ENCODE results near the gene PRM1. TPM values are rescaled to one million over a fixed set of nuclear protein-coding genes. Genes with fewer than 3 reads are reported as not detected.

Gene PRM1
- total RNA-seq, 4 donors from 2014 or later: not detected

GRCh38 chr16:11309895-11310633, 28.9 kb upstream of the PRM1 start:
- Histone ChIP-seq H3K36me3 (no peaks in the 10 kb centered on the region), H3K4me3 (no peak overlapping the region), H3K27me3 (no peaks in the 10 kb centered on the region), H3K4me1 (peaks cover 0 to 22% (median 11%) of the 10 kb centered on the region in 3 donors), H3K27ac (peak overlapping the region in 1 of 4 donors; percentile 61), H3K9me3 (no peaks in the 10 kb centered on the region)
- peak; percentile 29 for DNase-seq
- WGBS, 2 donors: 70 to 77% methylated on average over 9 of the region's 9 CpGs
- intact Hi-C loops (cut with DNase I): no loop called here
- TF ChIP-seq CTCF (IDR thresholded peaks at IDR 0.05): no peak
- no peak for TF ChIP-seq POLR2A (IDR thresholded peaks at IDR 0.05)

- H3K4me1 ChIP-seq: peaks cover 0 to 22% (median 13%) of the 10 kb centered on the region in 3 donors
- H3K27ac ChIP-seq: no peak overlapping the region
- no peaks in the 10 kb centered on the region for H3K36me3 ChIP-seq
- TF ChIP-seq CTCF (IDR thresholded peaks at IDR 0.05) (no peak), POLR2A (IDR thresholded peaks at IDR 0.05) (no peak)
- no peak for DNase-seq
- intact Hi-C loops (cut with DNase I): no loop called here
- no peaks in the 10 kb centered on the region for H3K9me3 ChIP-seq
- no peak overlapping the region for H3K4me3 ChIP-seq
- no peaks in the 10 kb centered on the region for H3K27me3 ChIP-seq
- 33 to 60% methylated on average over 1 to 3 of the region's 15 CpGs for WGBS, 2 donors
Measured at GRCh38 chr16:11308493-11309283, 27.6 kb upstream of the PRM1 start.

GRCh38 chr16:11307639-11308492, 26.7 kb upstream of the PRM1 start:
- 79 to 80% methylated on average over 12 to 15 of the region's 21 CpGs for WGBS, 2 donors
- no peak for TF ChIP-seq CTCF (IDR thresholded peaks at IDR 0.05)
- no peak for TF ChIP-seq POLR2A (IDR thresholded peaks at IDR 0.05)
- DNase-seq: no peak
- Histone ChIP-seq H3K4me1 (peaks cover 0 to 26% (median 18%) of the 10 kb centered on the region in 3 donors), H3K9me3 (no peaks in the 10 kb centered on the region), H3K36me3 (no peaks in the 10 kb centered on the region), H3K27me3 (no peaks in the 10 kb centered on the region), H3K27ac (no peak overlapping the region), H3K4me3 (no peak overlapping the region)
- intact Hi-C loops (cut with DNase I): no loop called here

DNA sequence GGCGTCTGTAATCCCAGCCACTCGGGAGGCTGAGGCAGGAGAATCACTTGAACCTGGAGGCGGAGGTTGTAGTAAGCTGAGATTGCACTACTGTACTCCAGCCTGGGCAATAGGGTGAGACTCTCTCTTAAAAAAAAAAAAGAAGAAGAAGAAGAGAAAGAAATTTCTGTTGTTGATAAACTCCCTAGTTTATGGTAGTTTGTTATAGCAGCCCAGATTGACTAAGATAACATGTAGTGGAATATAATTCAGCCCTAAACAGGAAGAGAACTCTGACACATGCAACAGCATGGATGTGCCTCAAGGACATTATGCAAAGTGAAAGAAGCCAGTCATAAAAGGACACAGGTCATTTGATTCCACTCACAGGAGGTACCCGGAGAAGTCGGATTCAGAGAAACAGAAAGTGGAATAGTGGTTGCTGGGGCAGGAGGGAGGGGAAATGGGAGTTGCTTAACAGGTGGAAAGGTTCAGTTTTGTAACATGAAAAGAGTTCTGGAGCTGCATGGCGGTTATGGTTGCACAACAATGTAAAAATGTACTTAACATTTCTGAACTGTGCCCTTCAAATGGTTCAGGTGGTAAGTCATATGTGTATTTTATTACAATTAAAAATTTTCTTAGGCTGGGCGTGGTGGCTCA, 26.0 kb upstream of the PRM1 start:
- Histone ChIP-seq H3K9me3 (no peaks in the 10 kb centered on the region), H3K4me1 (peaks cover 0 to 23% (median 11%) of the 10 kb centered on the region in 3 donors), H3K36me3 (no peaks in the 10 kb centered on the region), H3K27ac (no peak overlapping the region), H3K27me3 (no peaks in the 10 kb centered on the region), H3K4me3 (no peak overlapping the region)
- WGBS, 2 donors: 52 to 63% methylated on average over 4 to 7 of the region's 7 CpGs
- TF ChIP-seq POLR2A (IDR thresholded peaks at IDR 0.05) (no peak), CTCF (IDR thresholded peaks at IDR 0.05) (no peak)
- DNase-seq: no peak
- intact Hi-C loops (cut with DNase I): no loop called here
